ENCODE data around the gene TARM1.

The TARM1 gene

DNA sequence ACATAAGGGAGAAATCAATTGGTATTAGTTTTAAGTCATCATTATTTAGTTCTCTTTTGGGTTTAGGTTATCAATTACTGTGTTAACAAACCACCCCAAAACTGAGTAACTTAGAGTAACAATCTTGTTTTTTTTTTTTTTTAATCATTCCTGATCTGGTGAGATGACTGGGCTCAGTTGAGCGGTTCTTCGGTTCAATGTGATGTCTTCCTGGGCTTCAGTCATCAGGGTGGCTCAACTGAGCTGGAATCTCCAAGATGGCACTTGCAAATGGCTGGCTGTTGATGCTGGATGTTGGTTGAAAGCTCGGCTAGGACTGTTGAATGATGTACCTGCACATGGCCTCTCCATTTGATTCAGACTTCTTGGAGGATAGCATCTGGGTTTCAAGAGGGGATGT, 3.2 kb upstream of the TARM1 start:
- no peak for DNase-seq (ENCODE audit: low read depth in 2 of 2)
- no peak for TF ChIP-seq CTCF (IDR thresholded peaks at IDR 0.05; ENCODE audit: low read depth, low read length)
- H3K4me3 ChIP-seq (replicated peaks in 1 of 2; ENCODE audit: low read depth in 2 of 2, low read length in 2 of 2) = no peak overlapping the region

- no peak for DNase-seq (ENCODE audit: low read depth in 2 of 2)
- no peak overlapping the region for H3K4me3 ChIP-seq (replicated peaks in 1 of 2; ENCODE audit: low read depth in 2 of 2, low read length in 2 of 2)
- no peak for TF ChIP-seq CTCF (IDR thresholded peaks at IDR 0.05; ENCODE audit: low read depth, low read length)
These were observed 3.8 kb downstream of the TARM1 start for GRCh38 chr19:54077334-54077733.

DNA sequence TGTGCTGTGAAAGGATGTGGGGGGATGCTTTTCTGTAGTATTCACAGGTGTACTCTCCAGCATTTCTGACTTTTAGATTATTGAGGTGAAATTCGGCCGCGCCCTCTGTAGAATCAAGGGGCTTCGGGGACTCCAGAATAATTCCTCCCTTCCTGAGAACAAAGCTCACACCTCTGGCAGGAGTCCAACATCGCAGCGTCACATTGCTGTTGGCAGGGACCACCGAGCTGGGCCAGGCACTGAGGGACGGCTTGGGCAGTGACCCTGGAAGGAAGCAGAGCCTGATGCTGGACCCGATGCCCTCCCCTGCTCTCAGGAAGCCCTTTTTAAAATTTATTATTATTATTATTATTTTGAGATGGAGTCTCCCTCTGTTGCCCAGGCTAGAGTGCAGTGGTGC, 6.3 kb downstream of the TARM1 start:
- DNase-seq (ENCODE audit: low read depth in 2 of 2) = no peak
- no peak for TF ChIP-seq CTCF (IDR thresholded peaks at IDR 0.05; ENCODE audit: low read depth, low read length)

GRCh38 chr19:54073829-54074228, 7.3 kb downstream of the TARM1 start:
- no peak for TF ChIP-seq CTCF (IDR thresholded peaks at IDR 0.05; ENCODE audit: low read depth, low read length)
- no peak overlapping the region for H3K4me3 ChIP-seq (replicated peaks in 1 of 2; ENCODE audit: low read depth in 2 of 2, low read length in 2 of 2)
- DNase-seq (ENCODE audit: low read depth in 2 of 2) = no peak

More for the DNA sequence above, 6.3 kb downstream of the TARM1 start:
- H3K4me3 ChIP-seq (replicated peaks in 1 of 2; ENCODE audit: low read depth in 2 of 2, low read length in 2 of 2) = no peak overlapping the region

DNA sequence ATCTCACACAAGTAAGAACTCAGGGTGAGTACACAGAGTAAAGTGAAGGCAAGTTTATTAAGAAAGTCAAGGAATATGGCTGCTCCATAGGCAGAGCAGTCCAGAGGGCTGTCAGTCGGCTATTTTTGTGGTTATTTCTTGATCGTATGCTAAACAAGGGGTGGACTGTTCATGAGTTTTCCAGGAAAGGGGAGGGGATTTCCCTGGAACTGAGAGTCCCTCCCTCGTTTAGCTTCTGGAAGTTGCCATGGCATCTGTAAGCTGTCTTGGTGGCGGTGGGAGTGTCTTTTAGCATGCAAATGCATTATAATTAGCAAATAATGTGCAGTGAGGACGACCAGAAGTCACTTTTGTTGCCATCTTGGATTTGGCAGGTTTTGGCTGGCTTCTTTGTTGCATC, 11.7 kb downstream of the TARM1 start:
- no peak overlapping the region for H3K4me3 ChIP-seq (replicated peaks in 1 of 2; ENCODE audit: low read depth in 2 of 2, low read length in 2 of 2)
- no peak for DNase-seq (ENCODE audit: low read depth in 2 of 2)
- no peak for TF ChIP-seq CTCF (IDR thresholded peaks at IDR 0.05; ENCODE audit: low read depth, low read length)

GRCh38 chr19:54063350-54064116, 17.6 kb downstream of the TARM1 start, which contains the start of gene VSTM1:
TSS of gene VSTM1 (minus strand) at chr19:54063897. CDS start at chr19:54063777, 120 bp downstream.
- TF ChIP-seq CTCF (IDR thresholded peaks at IDR 0.05; ENCODE audit: low read depth, low read length) = no peak
- no peak within 1 kb of the TSS for H3K4me3 ChIP-seq (replicated peaks in 1 of 2; ENCODE audit: low read depth in 2 of 2, low read length in 2 of 2)
- no peak for DNase-seq (ENCODE audit: low read depth in 2 of 2)

DNA sequence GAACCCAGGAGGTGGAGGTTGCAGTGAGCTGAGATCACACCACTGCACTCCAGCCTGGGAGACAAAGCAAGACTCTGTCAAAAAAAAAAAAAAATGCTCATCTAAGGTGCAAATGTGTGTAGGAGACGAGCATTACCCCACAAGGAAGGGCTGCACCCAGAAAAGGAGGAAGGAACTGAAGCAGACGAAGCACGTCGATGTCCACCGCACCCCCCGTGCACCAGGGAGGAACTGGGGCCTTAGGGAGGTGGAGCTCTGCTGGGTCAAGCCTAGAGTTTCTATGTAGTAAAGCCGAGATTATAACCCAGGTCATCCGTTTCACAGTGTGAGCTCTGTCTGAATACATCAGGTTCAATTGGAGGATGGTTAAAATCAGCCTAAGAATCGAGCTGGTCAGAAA, 18.5 kb downstream of the TARM1 start:
- no peak for TF ChIP-seq CTCF (IDR thresholded peaks at IDR 0.05; ENCODE audit: low read depth, low read length)
- DNase-seq (ENCODE audit: low read depth in 2 of 2) = no peak
- H3K4me3 ChIP-seq (replicated peaks in 1 of 2; ENCODE audit: low read depth in 2 of 2, low read length in 2 of 2) = no peak overlapping the region

All from cardiac fibroblast (primary cell).